ENCODE results near the gene OOEP.

GRCh38 chr6:73348550-73349204, 21.0 kb downstream of the OOEP start:
- TF ChIP-seq, protein P1, sequence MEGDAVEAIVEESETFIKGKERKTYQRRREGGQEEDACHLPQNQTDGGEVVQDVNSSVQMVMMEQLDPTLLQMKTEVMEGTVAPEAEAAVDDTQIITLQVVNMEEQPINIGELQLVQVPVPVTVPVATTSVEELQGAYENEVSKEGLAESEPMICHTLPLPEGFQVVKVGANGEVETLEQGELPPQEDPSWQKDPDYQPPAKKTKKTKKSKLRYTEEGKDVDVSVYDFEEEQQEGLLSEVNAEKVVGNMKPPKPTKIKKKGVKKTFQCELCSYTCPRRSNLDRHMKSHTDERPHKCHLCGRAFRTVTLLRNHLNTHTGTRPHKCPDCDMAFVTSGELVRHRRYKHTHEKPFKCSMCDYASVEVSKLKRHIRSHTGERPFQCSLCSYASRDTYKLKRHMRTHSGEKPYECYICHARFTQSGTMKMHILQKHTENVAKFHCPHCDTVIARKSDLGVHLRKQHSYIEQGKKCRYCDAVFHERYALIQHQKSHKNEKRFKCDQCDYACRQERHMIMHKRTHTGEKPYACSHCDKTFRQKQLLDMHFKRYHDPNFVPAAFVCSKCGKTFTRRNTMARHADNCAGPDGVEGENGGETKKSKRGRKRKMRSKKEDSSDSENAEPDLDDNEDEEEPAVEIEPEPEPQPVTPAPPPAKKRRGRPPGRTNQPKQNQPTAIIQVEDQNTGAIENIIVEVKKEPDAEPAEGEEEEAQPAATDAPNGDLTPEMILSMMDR (IDR thresholded peaks at IDR 0.05): no peak
- TF ChIP-seq POLR2A (IDR thresholded peaks at IDR 0.05): no peak

Measured in breast epithelium (tissue), 3 donors.